GM12801 (cell line): ENCODE measurements around the gene NOL4L.

Source experiments
- CTCF ChIP-seq: IDR thresholded peaks from one replicate; pipeline ENCODE4 v1.5.1; 2011; ENCODE audit warnings: control low read depth; ENCODE audit not compliant: insufficient read length; ENCODE audit errors: extremely low read depth

The NOL4L gene

GRCh38 chr20:32479012-32479411 lies 106.1 kb downstream of the NOL4L start:
- TF ChIP-seq CTCF: no peak

GRCh38 chr20:32478576-32478975 lies 106.6 kb downstream of the NOL4L start:
- no peak for TF ChIP-seq CTCF

GRCh38 chr20:32477594-32478512 lies 107.3 kb downstream of the NOL4L start:
- TF ChIP-seq CTCF: no peak

GRCh38 chr20:32476684-32477593 lies 108.2 kb downstream of the NOL4L start:
- no peak for TF ChIP-seq CTCF

- TF ChIP-seq CTCF: no peak
Measured at GRCh38 chr20:32474967-32475811, 109.9 kb downstream of the NOL4L start.

GRCh38 chr20:32474717-32474966 lies 110.5 kb downstream of the NOL4L start:
- no peak for TF ChIP-seq CTCF
